GM15510 (cell line): Measurements from ENCODE around the gene LCE2C.
"Not testable (repeated sequence)": the region's sequence is repeated elsewhere in the genome, so short reads cannot be mapped to it uniquely, and the experiment has no call there.

Experiments used
- POLR2A ChIP-seq: IDR thresholded peaks from 3 replicates; pipeline ENCODE4 v1.6.1; 2011; ENCODE audit warnings: borderline replicate concordance; ENCODE audit not compliant: insufficient read length; ENCODE audit errors: extremely low read depth

Gene LCE2C

GRCh38 chr1:152674983-152675382 is at the start of gene LCE2C:
LCE2C (plus strand) TSS chr1:152675279; CDS start chr1:152676016, 737 bp downstream.
- TF ChIP-seq POLR2A = not testable (repeated sequence)

- no peak for TF ChIP-seq POLR2A
These were observed 48.3 kb upstream of the LCE2C start for GRCh38 chr1:152626744-152627143.

GRCh38 chr1:152630596-152630995 is 44.5 kb upstream of the LCE2C start:
- no peak for TF ChIP-seq POLR2A

- no peak for TF ChIP-seq POLR2A
These were observed 34.7 kb upstream of the LCE2C start for GRCh38 chr1:152640351-152640750.

- no peak for TF ChIP-seq POLR2A
These were observed 31.1 kb upstream of the LCE2C start for GRCh38 chr1:152643945-152644344.

GRCh38 chr1:152645146-152645545 is 29.9 kb upstream of the LCE2C start:
- TF ChIP-seq POLR2A = no peak

- no peak for TF ChIP-seq POLR2A
These were observed 28.4 kb upstream of the LCE2C start for GRCh38 chr1:152646656-152647055.

GRCh38 chr1:152654110-152654509 is 21.0 kb upstream of the LCE2C start:
- no peak for TF ChIP-seq POLR2A

GRCh38 chr1:152656459-152656858 is 18.6 kb upstream of the LCE2C start:
- TF ChIP-seq POLR2A = no peak

- no peak for TF ChIP-seq POLR2A
These were observed 17.4 kb upstream of the LCE2C start for GRCh38 chr1:152657677-152658076.

- no peak for TF ChIP-seq POLR2A
These were observed 16.4 kb upstream of the LCE2C start for GRCh38 chr1:152658649-152659048.

- no peak for TF ChIP-seq POLR2A
These were observed 12.0 kb upstream of the LCE2C start, which contains the start of gene LCE2D for GRCh38 chr1:152663098-152663497. LCE2D (plus strand) TSS chr1:152663380; CDS start chr1:152664106, 726 bp downstream.

- no peak for TF ChIP-seq POLR2A
These were observed 7.4 kb upstream of the LCE2C start for GRCh38 chr1:152667648-152668047.

- TF ChIP-seq POLR2A = no peak
These were observed 2.1 kb upstream of the LCE2C start for GRCh38 chr1:152673016-152673415.

- no peak for TF ChIP-seq POLR2A
These were observed 4.4 kb downstream of the LCE2C start for GRCh38 chr1:152679459-152679858.

- TF ChIP-seq POLR2A = no peak
These were observed 6.5 kb downstream of the LCE2C start for GRCh38 chr1:152681616-152682015.

- TF ChIP-seq POLR2A = no peak
These were observed 8.8 kb downstream of the LCE2C start for GRCh38 chr1:152683846-152684245.
